Measurements from ENCODE around the gene LCE6A.

Gene LCE6A

GRCh38 chr1:152842556-152842955 lies at the start of gene LCE6A:
Gene LCE6A, plus strand, starts transcription at chr1:152842856. Its CDS starts 665 bp downstream, at chr1:152843521.
- no peak within 1 kb of the TSS for H3K4me3 ChIP-seq (ENCODE audit: low read depth, low read length)

GRCh38 chr1:152795686-152796085 lies 47.0 kb upstream of the LCE6A start:
- H3K4me3 ChIP-seq (ENCODE audit: low read depth, low read length): no peak overlapping the region

GRCh38 chr1:152796421-152796820 lies 46.2 kb upstream of the LCE6A start, which contains the start of gene LCE1D:
Gene LCE1D, plus strand, starts transcription at chr1:152796721. Its CDS starts 1,074 bp downstream, at chr1:152797795.
- H3K4me3 ChIP-seq (ENCODE audit: low read depth, low read length): no peak within 1 kb of the TSS

- no peak overlapping the region for H3K4me3 ChIP-seq (ENCODE audit: low read depth, low read length)
Observed at GRCh38 chr1:152801333-152801732, 41.3 kb upstream of the LCE6A start.

- no peak within 1 kb of the TSS for H3K4me3 ChIP-seq (ENCODE audit: low read depth, low read length)
Observed at GRCh38 chr1:152806576-152806975, 36.1 kb upstream of the LCE6A start, which contains the start of gene LCE1C. Gene LCE1C, minus strand, starts transcription at chr1:152806651. Its CDS starts 1,173 bp downstream, at chr1:152805478.

- H3K4me3 ChIP-seq (ENCODE audit: low read depth, low read length): no peak overlapping the region
Observed at GRCh38 chr1:152811050-152811449, 31.6 kb upstream of the LCE6A start.

- H3K4me3 ChIP-seq (ENCODE audit: low read depth, low read length): no peak within 1 kb of the TSS
Observed at GRCh38 chr1:152811671-152812070, 31.0 kb upstream of the LCE6A start, which contains the start of gene LCE1B. Gene LCE1B, plus strand, starts transcription at chr1:152811971. Its CDS starts 476 bp downstream, at chr1:152812447.

GRCh38 chr1:152817309-152817708 lies 25.3 kb upstream of the LCE6A start:
- no peak overlapping the region for H3K4me3 ChIP-seq (ENCODE audit: low read depth, low read length)

GRCh38 chr1:152823294-152823693 lies 19.4 kb upstream of the LCE6A start:
- no peak overlapping the region for H3K4me3 ChIP-seq (ENCODE audit: low read depth, low read length)

- no peak overlapping the region for H3K4me3 ChIP-seq (ENCODE audit: low read depth, low read length)
Observed at GRCh38 chr1:152824964-152825363, 17.7 kb upstream of the LCE6A start.

- H3K4me3 ChIP-seq (ENCODE audit: low read depth, low read length): no peak within 1 kb of the TSS
Observed at GRCh38 chr1:152827173-152827572, 15.5 kb upstream of the LCE6A start, which contains the start of gene LCE1A. Gene LCE1A, plus strand, starts transcription at chr1:152827473. Its CDS starts 0 bp downstream, at chr1:152827473.

GRCh38 chr1:152836870-152837269 lies 5.8 kb upstream of the LCE6A start:
- H3K4me3 ChIP-seq (ENCODE audit: low read depth, low read length): no peak overlapping the region

GRCh38 chr1:152855661-152856060 lies 13.0 kb downstream of the LCE6A start:
- H3K4me3 ChIP-seq (ENCODE audit: low read depth, low read length): no peak overlapping the region

- H3K4me3 ChIP-seq (ENCODE audit: low read depth, low read length): no peak overlapping the region
Observed at GRCh38 chr1:152858062-152858461, 15.4 kb downstream of the LCE6A start.

GRCh38 chr1:152859696-152860095 lies 17.0 kb downstream of the LCE6A start, which contains the start of gene LCE7A:
Gene LCE7A, plus strand, starts transcription at chr1:152859996. Its CDS starts 702 bp downstream, at chr1:152860698.
- H3K4me3 ChIP-seq (ENCODE audit: low read depth, low read length): no peak within 1 kb of the TSS

- H3K4me3 ChIP-seq (ENCODE audit: low read depth, low read length): no peak overlapping the region
Observed at GRCh38 chr1:152860129-152860528, 17.5 kb downstream of the LCE6A start.

- no peak overlapping the region for H3K4me3 ChIP-seq (ENCODE audit: low read depth, low read length)
Observed at GRCh38 chr1:152861374-152861773, 18.7 kb downstream of the LCE6A start.

GRCh38 chr1:152864443-152864842 lies 21.8 kb downstream of the LCE6A start:
- H3K4me3 ChIP-seq (ENCODE audit: low read depth, low read length): no peak overlapping the region

GRCh38 chr1:152866321-152866720 lies 23.7 kb downstream of the LCE6A start:
- H3K4me3 ChIP-seq (ENCODE audit: low read depth, low read length): no peak overlapping the region

GRCh38 chr1:152869808-152870419 lies 27.3 kb downstream of the LCE6A start:
- H3K4me3 ChIP-seq (ENCODE audit: low read depth, low read length): no peak overlapping the region

GRCh38 chr1:152870831-152871730 lies 28.4 kb downstream of the LCE6A start:
- no peak overlapping the region for H3K4me3 ChIP-seq (ENCODE audit: low read depth, low read length)

- H3K4me3 ChIP-seq (ENCODE audit: low read depth, low read length): no peak overlapping the region
Observed at GRCh38 chr1:152871731-152872126, 29.1 kb downstream of the LCE6A start.
